ENCODE data around the gene LRRN2.
A peak's percentile ranks its signal among the peaks of the same experiment; 100 is the strongest.

The LRRN2 gene

DNA sequence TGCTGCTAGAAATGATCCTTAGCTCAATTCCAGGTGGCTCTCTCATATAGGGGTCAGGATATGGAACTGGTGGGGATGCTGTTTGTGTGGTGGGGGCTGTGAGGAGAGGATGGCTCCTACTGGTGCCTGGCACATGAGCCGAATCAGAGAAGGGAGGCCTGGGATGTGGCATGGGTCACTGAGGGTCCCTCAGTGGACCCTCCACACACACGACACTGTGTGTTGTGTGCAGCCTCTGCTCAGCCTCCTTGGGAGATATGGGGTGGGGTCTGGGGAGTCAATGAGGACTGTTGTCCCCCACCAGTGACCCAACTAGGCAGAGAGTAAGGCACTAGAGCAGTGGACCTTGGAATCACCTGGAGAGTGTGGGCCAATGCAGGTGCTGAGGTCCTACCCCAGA, 3.2 kb upstream of the LRRN2 start:
- DNase-seq, result no peak

DNA sequence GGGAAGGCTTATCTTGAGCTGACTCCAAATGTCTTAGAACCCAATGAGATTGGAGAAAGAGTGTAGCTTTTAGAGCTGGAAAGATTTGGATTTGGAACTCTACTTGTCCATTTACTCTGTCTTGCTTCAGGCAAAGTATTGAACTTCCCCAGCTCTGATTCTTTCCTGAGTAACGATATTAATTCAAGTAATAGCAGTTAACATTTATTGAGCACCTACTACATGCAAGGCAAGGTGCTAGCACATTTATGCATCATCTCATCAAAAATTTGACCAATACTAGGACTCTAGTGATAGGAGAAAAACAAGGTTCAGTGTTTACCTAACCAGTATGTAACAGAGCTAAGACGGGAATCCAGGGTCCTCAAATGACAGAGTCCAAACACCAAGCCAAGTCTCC, 2.5 kb upstream of the LRRN2 start:
- no peak for DNase-seq

DNA sequence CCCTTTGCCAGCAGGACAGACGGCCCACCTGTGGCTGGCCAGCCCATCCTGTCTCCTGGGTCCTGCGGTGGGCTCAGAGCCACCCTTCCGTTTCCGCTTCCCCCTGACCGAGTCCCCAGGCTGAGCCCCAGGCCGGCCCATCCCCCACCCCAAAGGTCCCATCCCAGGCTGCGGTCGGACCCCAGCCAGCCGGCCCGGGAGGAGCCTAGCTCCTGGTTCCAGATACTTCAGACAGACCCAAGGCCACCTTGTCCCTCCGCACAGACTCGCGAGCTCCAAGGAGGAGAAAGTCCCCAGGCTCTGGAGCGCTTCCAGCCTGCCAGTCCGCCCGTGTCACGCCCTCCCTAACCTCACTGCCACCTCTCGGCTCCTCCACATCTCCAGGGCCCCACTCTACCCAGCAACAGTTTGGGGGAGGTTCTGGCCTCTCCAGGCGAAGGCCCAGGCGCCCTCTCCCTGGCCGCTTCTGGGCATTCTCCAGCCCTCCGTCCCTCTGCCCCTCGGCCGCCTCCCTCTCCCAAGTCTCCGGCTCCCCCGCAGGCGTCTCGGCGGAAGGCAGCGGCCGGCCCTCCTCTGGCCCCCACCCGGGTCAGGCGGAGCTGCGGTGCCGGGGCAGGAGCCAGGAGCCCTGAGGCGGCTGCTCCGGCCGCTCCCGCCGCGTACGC, 835 bp downstream of the LRRN2 start:
- DNase-seq, result no peak

DNA sequence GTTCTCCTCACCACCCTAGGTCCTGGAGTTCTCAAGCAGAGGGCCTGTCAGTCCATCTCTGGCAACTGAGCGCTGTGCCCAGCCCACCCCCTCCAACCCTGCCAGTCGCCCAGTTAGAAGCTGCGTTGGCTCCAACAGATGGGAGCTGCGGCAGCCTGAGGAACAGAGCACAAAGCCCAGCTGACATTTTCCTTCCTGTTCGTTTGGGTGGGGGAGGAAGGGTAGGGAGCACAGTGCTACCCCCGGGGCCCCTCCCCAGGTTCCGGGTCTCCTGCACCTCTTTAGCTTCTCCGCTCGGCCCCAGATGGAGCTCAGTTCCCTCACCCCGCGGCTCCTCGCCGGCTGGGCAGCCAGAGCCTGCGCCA, 1.4 kb downstream of the LRRN2 start:
- no peak for DNase-seq

DNA sequence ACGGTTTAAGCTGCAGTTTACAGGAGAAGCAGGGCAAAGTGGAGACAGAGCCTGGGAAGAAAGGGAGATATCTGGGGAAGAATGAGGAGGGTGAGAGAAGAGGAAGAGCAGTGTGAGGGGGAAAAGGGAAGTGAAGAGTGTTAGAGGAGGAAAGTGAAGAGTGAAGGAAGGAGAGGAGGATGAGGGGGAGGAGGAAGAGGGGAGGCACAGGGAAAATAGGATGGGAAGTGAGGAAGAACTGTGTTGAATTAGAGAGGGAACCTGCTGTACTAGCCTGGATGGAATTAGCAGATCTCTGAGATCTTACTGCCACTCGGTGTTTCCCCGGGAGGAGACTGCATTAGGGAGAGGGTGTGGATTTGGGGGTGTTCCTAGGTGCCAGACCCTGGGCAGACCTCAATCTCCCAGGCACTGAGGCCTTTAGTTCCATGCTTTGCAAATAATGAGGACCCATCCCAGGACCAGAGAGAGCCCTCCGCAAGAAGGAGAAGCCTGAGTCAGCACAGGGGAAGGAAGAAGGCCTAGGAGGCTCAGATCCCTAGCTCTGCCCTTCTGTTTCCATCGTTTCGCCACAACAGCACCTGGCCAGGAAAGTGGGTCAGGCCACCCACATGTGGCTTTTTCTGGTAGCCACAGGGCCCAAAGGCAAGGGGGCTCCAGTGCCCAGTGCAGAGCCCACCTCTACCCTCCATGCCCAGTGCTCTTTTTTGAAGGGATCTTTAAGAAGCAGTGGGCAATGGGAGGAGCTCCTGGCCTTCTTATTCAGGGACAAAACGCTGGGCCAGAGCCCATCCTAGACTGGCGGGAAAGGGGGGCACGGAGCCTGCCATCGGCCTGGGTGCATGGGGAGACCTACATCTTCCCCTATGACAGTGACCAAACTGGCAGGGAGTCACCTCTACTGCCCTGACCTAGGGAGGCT, 2.0 kb downstream of the LRRN2 start:
- no peak for DNase-seq

DNA sequence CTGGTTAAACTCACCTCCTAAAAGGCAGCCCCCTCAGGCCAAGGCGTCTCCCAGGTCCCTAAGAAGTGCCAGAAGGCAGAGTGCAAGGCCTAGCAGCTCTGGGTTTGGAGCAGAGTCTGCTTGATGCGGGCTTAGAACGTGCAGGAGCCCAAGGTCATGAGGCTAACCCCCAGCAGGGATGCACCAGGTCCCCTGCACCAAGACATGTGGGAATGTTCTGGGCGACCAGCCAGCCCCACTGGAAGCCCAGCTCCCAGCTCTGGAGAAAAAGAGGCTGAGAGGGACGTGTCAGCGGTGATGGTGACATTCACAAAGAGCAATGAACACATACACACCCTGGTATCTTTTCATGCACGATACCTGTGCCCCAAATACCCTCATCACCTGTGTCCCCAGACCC, 5.1 kb downstream of the LRRN2 start:
- DNase-seq, result no peak

DNA sequence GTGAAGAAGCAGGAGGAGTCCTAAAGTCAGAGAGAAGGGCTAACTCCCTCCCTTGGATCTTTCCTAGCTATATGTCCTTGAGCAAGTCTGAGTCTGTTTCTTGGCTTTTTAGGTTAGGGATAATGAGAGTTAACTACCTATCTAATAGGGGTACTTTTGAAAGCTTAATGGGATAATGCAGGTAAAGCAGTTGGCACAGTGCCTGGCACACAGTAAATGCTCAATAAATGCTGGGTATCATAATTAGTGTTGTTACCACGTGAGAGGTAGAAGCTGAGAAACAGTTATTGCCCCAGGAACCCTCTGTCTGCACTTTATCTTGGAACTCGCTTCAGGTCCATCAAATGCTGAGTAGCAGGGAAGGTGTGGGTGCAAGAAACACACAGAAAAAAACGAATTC, 5.5 kb downstream of the LRRN2 start:
- no peak for DNase-seq

DNA sequence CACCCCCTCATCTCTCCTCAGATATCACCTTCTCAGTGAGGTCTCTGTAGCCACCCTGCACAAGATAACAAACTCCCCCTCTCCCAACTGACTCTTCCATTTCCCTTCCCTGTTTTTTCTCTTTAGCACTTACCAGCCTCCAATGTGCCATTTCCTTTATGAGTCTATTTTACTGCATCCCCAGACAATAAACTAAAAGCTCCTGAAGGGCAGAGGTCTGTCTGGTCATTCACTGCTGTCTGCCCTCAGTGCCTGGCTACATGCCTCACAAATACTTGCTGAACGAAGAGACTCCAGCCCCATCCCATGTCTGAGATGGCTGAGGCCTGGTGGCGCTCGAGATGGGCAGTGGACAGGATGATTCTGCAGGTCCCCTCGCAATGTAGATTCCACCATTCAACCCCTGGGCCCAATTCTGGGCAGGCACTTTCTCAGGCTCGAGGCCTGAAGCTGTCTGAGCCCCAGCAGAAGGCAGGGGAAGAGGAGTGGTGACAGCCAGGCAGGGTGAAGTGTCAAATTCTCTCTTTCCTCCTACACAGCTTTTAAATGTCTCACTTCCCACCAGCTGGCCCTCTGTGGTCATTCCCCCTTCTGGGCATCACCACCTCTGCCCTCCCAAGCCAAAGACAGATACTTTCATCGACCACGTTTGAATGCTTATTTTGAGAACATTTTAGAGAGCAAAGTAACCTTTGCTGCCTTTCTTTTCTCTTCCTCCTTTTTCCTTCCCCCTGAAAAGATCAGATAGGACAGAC, 6.6 kb downstream of the LRRN2 start:
- no peak for DNase-seq

DNA sequence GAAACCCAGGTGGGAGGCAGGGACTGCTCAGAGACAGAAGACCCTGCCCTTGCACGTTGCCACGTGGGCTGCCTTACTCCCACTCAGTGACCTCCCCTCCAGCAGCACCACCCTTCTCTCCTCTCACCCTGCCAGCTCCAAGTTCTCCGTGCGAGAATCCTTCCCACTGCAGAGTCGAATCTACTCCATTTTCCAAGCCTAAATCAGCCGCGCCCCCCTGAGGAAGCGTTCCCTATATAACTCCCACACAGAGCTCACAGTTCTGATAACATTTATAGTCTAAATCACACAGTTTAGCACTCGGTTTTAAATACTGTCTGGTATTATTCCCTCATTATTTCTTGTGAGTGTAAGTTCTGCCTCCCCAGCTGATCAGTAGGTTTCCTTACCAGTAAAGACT, 7.7 kb downstream of the LRRN2 start:
- DNase-seq, result no peak

DNA sequence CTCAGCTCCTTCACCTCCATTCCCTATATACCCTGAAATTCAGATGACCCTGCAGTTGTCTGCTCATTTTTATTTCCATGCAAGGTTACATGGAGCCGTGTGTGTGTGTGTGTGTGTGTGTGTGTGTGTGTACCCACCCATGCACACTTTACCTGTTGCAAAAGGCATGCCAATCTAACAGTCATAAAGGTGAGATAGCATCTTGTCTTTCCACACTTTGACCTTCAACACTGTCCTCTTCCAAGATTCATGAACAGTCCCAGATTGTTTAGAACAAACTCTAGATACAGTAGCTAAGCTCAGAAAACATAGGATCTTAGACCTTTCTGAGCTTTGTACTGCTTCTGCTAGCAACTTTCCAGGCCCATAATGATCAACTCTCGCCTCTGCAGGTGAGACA, 9.5 kb downstream of the LRRN2 start:
- no peak for DNase-seq

DNA sequence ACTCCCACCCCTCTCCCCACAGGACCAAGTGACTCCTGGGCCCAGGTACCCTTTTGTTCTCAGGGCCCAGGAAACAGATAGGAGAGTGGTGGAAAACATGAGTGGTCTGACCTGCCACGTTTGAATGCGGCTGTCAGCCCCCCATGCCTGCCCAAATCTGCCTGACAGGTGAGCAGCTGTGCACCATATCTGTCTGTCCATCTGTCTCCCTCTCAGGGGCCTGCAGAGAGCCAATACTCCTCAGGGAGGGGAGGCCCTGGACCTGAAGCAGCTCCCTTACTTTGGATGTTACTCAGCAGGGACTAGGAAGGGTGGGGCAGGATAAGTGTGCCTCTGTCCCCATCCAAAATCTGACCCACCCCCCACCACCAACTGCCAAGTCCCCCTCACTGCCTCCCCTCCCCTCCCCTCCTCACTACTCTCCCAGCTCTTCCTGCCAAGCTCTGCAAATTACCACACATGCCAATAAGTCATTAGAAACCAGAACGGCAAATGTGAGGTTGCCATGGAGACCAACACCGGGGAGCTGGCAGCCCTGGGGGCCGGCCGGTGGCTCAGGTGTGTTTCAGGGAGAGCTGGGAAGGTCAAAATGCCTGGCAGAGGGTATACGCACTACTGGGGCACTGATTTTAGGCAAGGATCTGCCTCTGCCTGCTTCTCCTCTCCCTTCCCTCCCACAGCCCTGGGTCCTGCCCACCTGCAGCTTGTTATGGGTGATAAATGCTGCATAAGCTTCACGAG, 11.5 kb downstream of the LRRN2 start:
- no peak for DNase-seq

DNA sequence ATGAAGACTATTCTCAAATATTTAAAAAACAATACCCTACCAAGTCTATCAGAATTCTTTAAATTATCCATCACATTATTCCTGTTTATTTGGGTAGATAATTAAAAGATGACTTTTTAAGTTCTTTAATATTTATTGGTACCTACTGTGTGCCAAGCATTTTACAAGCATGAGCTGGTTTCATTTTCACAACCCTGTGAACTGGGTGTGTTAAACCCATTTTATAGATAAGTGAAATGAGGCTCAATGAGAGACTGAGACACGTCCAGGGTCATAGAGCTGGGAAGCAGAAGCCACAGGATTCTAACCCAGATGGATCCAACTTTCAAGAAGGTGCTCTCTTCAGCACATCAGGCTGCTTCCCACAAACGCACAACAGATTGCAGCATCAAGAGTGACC, 12.3 kb downstream of the LRRN2 start:
- DNase-seq, result no peak

DNA sequence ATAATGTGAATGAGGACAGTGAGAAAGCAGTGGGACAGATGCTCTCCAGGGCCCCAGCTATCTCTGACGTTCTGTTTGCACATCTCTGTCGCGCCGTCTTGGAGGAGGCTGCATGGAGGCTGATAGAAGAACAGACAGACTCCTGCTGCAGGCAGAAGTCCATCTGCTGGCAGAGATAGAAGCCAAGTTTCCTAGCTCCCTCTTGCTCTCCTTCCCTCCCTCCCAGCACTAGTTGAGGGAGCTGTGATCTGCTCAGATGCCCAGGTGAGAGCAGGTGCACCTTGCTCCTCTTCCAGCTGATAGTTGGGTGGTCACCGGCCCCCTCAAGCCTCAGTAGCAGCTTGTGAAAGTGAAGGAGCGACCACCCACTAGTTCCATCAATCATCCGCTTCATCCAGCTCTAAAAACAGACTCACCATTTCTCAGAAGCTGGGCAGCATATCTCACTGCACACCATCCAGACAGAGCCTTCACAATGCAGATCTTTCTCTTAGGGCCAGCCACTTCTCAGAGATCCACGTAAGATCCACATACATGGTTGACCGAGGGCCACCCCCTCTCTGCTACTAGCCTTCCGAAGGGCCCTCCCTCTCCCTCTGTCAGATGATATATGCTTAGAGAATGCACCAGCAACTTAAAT, 12.9 kb downstream of the LRRN2 start:
- DNase-seq, result no peak

DNA sequence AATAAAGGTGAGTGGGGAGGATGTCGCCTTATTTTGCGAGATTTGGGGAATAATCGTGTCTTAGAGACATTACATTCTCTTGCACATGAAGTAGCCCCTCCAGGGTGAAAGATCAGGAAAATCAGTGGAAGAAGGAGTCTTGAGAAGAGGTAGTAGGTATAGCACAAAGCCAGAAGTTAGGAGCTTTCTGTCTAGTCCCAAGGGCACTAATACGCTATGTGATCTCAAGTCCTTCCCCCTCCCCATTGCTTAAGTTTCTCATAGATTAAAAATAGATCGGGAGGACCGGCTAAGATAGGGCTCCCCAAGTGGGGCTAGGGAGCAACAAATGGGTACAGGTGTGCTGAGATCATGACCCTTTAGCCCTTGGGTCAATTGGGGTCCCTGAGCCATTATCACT, 13.5 kb downstream of the LRRN2 start:
- no peak for DNase-seq

DNA sequence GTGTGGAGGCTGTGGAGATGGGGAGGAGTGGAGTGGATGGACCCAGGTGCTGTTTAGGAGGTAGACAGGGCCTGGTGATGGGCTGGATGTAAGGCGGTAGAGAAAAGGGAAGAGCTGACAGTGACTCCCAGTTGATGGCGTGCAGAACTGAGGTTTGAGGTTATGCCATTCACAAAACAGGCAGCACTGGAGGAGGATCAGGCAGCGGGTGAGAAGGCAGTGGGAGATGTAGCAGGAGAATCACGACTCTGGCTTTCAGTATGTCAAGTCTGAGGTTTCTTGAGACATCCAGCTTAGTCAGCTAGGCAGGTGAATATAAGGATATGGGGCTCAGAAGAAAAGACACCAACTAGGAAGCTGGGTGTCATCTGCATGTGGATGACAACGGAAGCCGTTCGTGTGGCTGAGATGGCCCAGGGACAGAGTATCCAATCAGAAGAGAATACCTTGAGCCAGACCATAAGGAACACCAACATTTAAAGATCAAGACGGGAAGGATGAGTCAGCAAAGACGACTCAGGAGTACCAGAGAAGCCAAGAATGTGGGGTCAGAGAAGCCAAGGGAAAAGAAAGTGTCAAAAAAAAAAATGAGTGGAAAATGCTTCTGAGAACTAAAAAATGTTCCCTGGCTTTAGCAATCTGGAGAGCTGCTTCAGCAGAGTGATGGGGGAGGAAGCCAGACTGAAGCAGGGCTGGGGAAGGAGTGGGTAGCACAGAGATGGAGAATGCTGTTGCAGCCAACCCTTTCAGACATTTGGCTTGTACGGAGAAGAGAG, 15.2 kb downstream of the LRRN2 start:
- peak; percentile 78 for DNase-seq

DNA sequence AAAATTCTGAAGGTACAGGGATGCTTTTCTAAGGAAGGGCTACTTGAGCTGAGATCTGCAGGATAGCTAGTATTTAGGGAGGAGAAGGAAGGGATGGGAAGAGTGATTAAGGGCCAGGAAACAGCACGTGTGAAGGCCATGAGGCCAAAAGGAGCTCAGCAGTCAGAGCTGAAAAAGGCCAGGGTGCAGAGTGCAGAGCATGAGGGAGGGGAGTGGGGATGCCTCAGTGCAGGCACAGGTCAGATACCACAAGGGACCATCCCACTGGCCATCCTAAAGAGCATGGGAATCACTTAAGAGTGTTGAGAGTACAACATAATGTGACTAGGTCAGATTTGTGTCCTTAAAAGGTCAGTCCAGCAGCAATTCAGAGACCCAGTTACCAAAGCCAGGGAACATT, 16.0 kb downstream of the LRRN2 start:
- no peak for DNase-seq

DNA sequence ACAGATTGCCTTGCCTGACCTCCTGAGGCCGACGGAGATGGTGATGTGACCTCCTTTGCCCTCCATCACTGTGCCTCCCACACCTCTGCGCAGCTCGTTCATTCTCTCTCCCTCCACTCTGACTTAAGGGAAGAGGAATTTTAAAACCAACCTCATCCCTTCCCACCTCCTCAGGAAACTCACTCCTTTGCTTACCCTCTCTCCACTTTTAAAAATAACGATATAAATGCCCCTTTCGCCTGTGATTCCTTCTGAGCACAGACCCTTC, 21.2 kb downstream of the LRRN2 start:
- DNase-seq, result no peak

DNA sequence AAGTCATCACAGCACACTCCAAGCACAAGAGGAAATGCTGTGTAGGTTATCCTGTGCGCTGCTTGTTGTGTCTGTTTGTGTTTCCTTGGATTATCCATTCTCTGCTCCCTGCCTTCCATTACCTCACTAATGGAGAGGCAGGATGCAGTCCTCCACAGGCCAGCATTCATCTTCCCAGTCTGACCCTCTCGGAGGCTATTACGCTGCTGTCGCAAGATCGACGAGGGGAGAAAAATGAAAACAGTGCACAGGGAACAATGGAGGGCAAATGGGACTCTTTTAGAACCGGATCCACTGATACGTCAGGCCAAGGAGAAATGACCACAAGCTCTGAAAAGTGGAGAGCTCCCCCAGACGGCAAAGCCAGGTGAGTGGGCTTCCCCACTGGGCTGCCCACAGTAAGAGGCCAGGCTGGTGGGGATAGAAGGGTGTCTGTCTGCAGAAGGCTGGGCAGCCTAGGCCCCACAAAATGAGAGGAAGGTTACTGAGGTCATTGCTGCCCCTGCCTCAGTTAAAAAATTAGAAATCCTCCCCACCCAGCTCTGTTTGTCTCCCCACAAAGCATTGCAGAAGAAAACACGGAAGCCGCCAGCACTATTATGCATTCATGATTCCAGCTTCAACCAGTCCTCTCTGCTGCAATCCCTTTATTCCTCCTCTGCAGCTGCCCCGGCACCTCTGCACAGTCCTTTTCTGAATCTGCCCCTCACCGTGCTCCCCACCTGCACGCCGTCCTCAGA, 21.7 kb downstream of the LRRN2 start:
- DNase-seq, result no peak

DNA sequence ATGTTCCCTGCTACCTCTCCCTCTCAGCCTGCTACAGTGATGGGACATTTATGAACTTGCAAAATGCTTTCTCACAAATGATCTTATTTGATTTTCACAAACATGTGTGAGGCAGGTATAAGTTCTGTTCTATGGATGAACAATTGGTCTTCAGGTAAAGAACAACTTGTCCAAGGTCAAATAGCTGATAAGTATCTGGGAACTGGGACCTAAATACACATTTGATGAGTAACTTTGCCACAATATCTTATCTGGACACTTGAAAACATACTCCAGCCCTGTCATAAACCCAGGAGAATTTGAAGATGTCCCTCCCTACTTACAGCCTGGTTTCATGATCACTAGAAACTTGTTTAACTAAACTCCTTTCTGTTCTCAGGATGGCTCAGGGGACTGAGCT, 23.0 kb downstream of the LRRN2 start:
- DNase-seq, result no peak

DNA sequence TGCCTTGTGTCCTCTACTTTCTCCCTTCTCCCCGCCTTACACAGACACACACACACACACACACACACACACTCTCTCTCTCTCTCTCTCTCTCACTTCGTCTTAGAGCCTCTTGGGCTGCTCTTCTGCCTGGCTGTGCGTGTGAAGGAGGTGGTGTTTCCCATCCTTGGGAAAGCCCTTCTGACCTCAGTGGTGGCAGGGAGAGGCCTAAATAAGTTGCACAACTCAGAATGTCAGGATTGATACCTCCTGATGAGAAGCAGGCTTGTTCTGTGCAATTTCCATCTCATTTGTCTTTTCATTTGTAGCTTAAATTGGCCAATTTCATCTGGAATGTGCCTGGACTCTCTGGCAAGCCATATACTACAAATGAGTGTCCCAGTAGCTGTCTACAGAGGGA, 25.0 kb downstream of the LRRN2 start:
- DNase-seq, result no peak

DNA sequence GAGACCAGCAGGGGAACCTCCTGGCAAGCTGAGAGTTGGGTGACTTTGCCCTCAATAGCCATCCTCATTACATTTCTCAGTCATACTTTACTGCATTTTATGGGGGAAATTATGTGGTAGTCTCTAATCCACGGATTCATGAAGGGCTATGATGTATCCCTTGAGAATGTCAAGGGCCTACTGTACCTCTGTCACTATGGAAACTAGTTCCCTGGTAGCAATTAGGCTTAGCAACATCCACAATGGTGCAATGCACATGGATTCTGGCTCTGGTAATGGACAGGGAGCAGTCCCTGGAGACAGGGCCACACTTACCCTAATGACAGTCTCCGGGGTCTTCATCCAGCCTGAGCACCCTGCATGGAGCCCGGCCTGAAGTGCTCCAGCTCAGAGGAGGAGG, 26.5 kb downstream of the LRRN2 start:
- no peak for DNase-seq
